Adipose tissue (tissue), 3 donors: ENCODE data around the gene IDUA. TPM values are rescaled to one million over a fixed set of nuclear protein-coding genes. Genes with fewer than 3 reads are reported as not detected.

Source experiments
- H3K27ac ChIP-seq: one replicate; pipeline ENCODE4 v1.5.1; 2013; ENCODE audit warnings: low read depth, low read length
- WGBS, 3 donors: extraction: QIAGEN DNeasy Blood & Tissue Kit; methylation state at CpG; one replicate each; pipeline ENCODE4 v1.1.7; 2013; 5-methylcytosine and 5-hydroxymethylcytosine counted together
- polyA plus RNA-seq, 3 donors: library from polyadenylated mRNA; stranded (reverse); fragments of 200-250 nt; gene quantifications; one replicate each; pipeline ENCODE4 v1.2.3, GENCODE V29; 2013
- donor health status: healthy with polysubstance abuse.
- donor health status: Bipolar disorder and iron deficiency.
- donor health status: healthy.

Gene IDUA
- polyA plus RNA-seq, 3 donors: 10.8 to 23.9 (median 13.7) TPM

GRCh38 chr4:955161-955921 lies 31.5 kb upstream of the IDUA start:
- no peak overlapping the region for H3K27ac ChIP-seq
- WGBS, 3 donors: 92 to 94% (median 93%) methylated on average over 29 to 33 of the region's 33 CpGs

- 85 to 91% (median 87%) methylated on average over 8 to 12 of the region's 12 CpGs for WGBS, 3 donors
- H3K27ac ChIP-seq: no peak overlapping the region
These were observed 30.9 kb upstream of the IDUA start for GRCh38 chr4:955931-956381.

- 80 to 84% (median 80%) methylated on average over 14 of the region's 14 CpGs for WGBS, 3 donors
These were observed 30.2 kb upstream of the IDUA start for GRCh38 chr4:956531-957230.

GRCh38 chr4:957231-957580 lies 29.6 kb upstream of the IDUA start:
- 76 to 84% (median 77%) methylated on average over 8 of the region's 8 CpGs for WGBS, 3 donors

More at GRCh38 chr4:956531-957230, 30.2 kb upstream of the IDUA start:
- no peak overlapping the region for H3K27ac ChIP-seq

GRCh38 chr4:957581-958313 lies 29.1 kb upstream of the IDUA start:
- WGBS, 3 donors: 93 to 95% (median 93%) methylated on average over 44 to 45 of the region's 45 CpGs
- H3K27ac ChIP-seq: no peak overlapping the region

More at GRCh38 chr4:957231-957580, 29.6 kb upstream of the IDUA start:
- H3K27ac ChIP-seq: no peak overlapping the region

GRCh38 chr4:958314-958665 lies 28.6 kb upstream of the IDUA start:
- no peak overlapping the region for H3K27ac ChIP-seq
- WGBS, 3 donors: 90 to 92% (median 90%) methylated on average over 17 of the region's 17 CpGs

- H3K27ac ChIP-seq: no peak overlapping the region
- WGBS, 3 donors: 82 to 87% (median 83%) methylated on average over 17 of the region's 17 CpGs
These were observed 28.0 kb upstream of the IDUA start for GRCh38 chr4:958696-959337.

- 83 to 91% (median 86%) methylated on average over 24 of the region's 24 CpGs for WGBS, 3 donors
- H3K27ac ChIP-seq: no peak overlapping the region
These were observed 27.3 kb upstream of the IDUA start for GRCh38 chr4:959338-960139.

- H3K27ac ChIP-seq: no peak overlapping the region
- WGBS, 3 donors: 86 to 92% (median 87%) methylated on average over 16 of the region's 16 CpGs
These were observed 26.7 kb upstream of the IDUA start for GRCh38 chr4:960140-960635.

- WGBS, 3 donors: 92 to 95% (median 93%) methylated on average over 31 to 35 of the region's 35 CpGs
- H3K27ac ChIP-seq: no peak overlapping the region
These were observed 26.1 kb upstream of the IDUA start for GRCh38 chr4:960636-961350.

- no peak overlapping the region for H3K27ac ChIP-seq
- 90 to 95% (median 94%) methylated on average over 47 to 52 of the region's 52 CpGs for WGBS, 3 donors
These were observed 25.3 kb upstream of the IDUA start for GRCh38 chr4:961351-962230.

- H3K27ac ChIP-seq: no peak overlapping the region
- WGBS, 3 donors: 88 to 93% (median 91%) methylated on average over 52 to 54 of the region's 54 CpGs
These were observed 24.3 kb upstream of the IDUA start for GRCh38 chr4:962231-963208.

- H3K27ac ChIP-seq: no peak overlapping the region
- 94 to 96% (median 95%) methylated on average over 39 of the region's 39 CpGs for WGBS, 3 donors
These were observed 23.3 kb upstream of the IDUA start for GRCh38 chr4:963276-964225.

GRCh38 chr4:964346-965025 lies 22.4 kb upstream of the IDUA start:
- WGBS, 3 donors: 91 to 92% (median 92%) methylated on average over 22 to 23 of the region's 23 CpGs
- H3K27ac ChIP-seq: no peak overlapping the region
